ENCODE data around the gene ADAMTS10. TPM values are rescaled to one million over a fixed set of nuclear protein-coding genes. Genes with fewer than 3 reads are reported as not detected.

Gene ADAMTS10
- total RNA-seq, 1 donor from 2014 or later = 66.3 TPM

DNA sequence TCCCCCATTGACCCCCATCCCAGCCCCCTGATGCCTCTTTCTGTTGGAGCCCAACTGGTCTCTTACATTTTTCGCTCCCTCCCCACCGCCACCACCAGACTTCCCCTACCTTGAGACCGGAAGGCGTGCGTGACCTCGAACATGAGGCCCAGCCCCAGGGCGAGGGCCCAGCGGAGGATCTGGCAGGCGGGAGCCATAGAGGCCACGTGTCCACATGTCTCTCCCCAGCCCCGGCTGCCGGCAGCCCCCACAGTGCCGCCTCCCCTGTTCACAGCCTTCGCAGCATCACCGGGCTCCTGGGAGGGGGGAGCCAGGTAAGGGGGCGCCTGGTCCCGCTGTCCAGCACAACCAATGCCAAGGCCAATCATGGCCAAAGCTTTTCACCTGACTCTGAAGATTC is 5.0 kb downstream of the ADAMTS10 start:
- H3K9me3 ChIP-seq = no peaks in the 10 kb centered on the region
- intact Hi-C loops (cut with DNase I) = no loop called here
- no peak for DNase-seq (ENCODE audit: extremely low spot score in 2 of 2)

DNA sequence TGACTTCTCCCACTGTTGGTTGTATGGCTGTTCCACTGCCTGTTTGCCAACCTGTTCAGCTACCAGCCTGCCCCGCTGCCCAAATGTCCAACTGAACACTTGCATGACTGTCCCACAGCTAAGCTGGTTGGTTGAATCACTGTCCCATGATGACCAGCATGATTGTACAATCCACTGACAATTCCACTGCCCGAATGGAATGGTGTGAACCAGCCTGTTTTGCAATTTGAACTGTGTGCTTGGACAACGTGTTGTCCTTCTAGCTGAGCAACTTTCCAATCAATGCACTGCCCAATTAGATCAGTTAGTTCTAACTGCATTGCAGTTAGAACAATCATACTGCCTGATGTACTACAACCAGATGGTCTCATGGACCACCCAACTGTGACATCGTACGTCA is 8.7 kb downstream of the ADAMTS10 start:
- no peaks in the 10 kb centered on the region for H3K9me3 ChIP-seq
- intact Hi-C loops (cut with DNase I) = no loop called here
- no peak overlapping the region for H3K27ac ChIP-seq
- peaks cover 0 to 29% of the 10 kb centered on the region in 2 donors for H3K36me3 ChIP-seq
- peaks cover 4% of the 10 kb centered on the region for H3K4me1 ChIP-seq
- H3K27me3 ChIP-seq = no peaks in the 10 kb centered on the region
- DNase-seq (ENCODE audit: extremely low spot score in 2 of 2) = no peak
- TF ChIP-seq, protein P1, sequence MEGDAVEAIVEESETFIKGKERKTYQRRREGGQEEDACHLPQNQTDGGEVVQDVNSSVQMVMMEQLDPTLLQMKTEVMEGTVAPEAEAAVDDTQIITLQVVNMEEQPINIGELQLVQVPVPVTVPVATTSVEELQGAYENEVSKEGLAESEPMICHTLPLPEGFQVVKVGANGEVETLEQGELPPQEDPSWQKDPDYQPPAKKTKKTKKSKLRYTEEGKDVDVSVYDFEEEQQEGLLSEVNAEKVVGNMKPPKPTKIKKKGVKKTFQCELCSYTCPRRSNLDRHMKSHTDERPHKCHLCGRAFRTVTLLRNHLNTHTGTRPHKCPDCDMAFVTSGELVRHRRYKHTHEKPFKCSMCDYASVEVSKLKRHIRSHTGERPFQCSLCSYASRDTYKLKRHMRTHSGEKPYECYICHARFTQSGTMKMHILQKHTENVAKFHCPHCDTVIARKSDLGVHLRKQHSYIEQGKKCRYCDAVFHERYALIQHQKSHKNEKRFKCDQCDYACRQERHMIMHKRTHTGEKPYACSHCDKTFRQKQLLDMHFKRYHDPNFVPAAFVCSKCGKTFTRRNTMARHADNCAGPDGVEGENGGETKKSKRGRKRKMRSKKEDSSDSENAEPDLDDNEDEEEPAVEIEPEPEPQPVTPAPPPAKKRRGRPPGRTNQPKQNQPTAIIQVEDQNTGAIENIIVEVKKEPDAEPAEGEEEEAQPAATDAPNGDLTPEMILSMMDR (IDR thresholded peaks at IDR 0.05) = no peak
- no peak for TF ChIP-seq POLR2A (IDR thresholded peaks at IDR 0.05)
- no peak for TF ChIP-seq POLR2AphosphoS5 (IDR thresholded peaks at IDR 0.05; ENCODE audit: insufficient read depth in 1 of 2, low read depth in 1 of 2)
- no peak overlapping the region for H3K4me3 ChIP-seq

More for the DNA sequence above, 5.0 kb downstream of the ADAMTS10 start:
- Histone ChIP-seq H3K4me1 (peaks cover 28% of the 10 kb centered on the region), H3K36me3 (peaks cover 0 to 19% of the 10 kb centered on the region in 2 donors), H3K27ac (no peak overlapping the region), H3K4me3 (no peak overlapping the region), H3K27me3 (no peaks in the 10 kb centered on the region)
- TF ChIP-seq POLR2AphosphoS5 (IDR thresholded peaks at IDR 0.05; ENCODE audit: insufficient read depth in 1 of 2, low read depth in 1 of 2) = no peak
- TF ChIP-seq POLR2A (IDR thresholded peaks at IDR 0.05) = no peak
- TF ChIP-seq, protein P1 (IDR thresholded peaks at IDR 0.05) = no peak

DNA sequence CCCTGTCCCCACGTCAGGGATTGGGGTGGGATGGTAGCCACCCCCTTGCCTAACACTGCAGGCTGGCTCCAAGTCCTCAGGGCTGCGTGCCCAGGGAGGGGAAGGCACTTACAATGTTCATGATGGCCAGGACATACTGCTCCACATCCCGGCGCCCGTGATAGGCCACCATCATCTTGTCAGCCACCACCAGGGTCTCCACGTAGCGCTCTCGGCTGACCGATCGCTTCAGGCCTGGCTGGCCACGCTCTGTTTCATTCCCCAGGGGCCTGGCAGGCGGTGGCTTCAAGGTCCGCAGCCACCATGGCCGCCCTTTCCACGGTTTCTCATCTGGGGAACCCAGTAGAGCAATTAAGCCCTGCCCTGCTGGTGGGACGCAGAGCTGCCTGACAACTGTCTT is 9.7 kb downstream of the ADAMTS10 start:
- H3K4me3 ChIP-seq = no peak overlapping the region
- intact Hi-C loops (cut with DNase I) = no loop called here
- H3K27me3 ChIP-seq = no peaks in the 10 kb centered on the region
- H3K36me3 ChIP-seq = peaks cover 0 to 39% of the 10 kb centered on the region in 2 donors
- no peak overlapping the region for H3K27ac ChIP-seq
- no peaks in the 10 kb centered on the region for H3K9me3 ChIP-seq
- no peaks in the 10 kb centered on the region for H3K4me1 ChIP-seq
- no peak for DNase-seq (ENCODE audit: extremely low spot score in 2 of 2)
- TF ChIP-seq POLR2AphosphoS5 (IDR thresholded peaks at IDR 0.05; ENCODE audit: insufficient read depth in 1 of 2, low read depth in 1 of 2) (no peak), POLR2A (IDR thresholded peaks at IDR 0.05) (no peak)
- TF ChIP-seq, protein P1 (IDR thresholded peaks at IDR 0.05) = no peak

DNA sequence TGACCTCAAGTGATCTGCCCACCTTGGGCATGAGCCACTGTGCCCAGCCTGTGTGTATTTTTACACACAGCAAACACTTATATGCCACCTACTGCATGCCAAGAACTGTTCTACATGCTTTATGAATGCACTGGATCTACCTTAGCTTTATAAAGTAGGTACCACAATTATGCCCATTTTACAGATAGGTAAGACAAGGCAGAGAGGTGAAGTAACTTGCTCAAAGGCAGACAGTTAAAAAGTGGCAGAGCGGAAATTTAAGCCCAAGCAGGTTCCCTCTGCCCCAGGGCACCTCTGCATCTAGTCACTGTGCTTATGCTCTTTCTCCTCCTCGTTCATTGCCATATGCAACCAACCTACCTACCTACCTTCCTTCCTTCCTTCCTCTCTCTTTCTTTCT is 10.5 kb downstream of the ADAMTS10 start:
- Histone ChIP-seq H3K27ac (no peak overlapping the region), H3K4me1 (no peaks in the 10 kb centered on the region), H3K9me3 (no peaks in the 10 kb centered on the region), H3K4me3 (no peak overlapping the region), H3K36me3 (peaks cover 0 to 38% of the 10 kb centered on the region in 2 donors), H3K27me3 (no peaks in the 10 kb centered on the region)
- no peak for TF ChIP-seq POLR2A (IDR thresholded peaks at IDR 0.05)
- TF ChIP-seq POLR2AphosphoS5 (IDR thresholded peaks at IDR 0.05; ENCODE audit: insufficient read depth in 1 of 2, low read depth in 1 of 2) = no peak
- TF ChIP-seq, protein P1 (IDR thresholded peaks at IDR 0.05) = no peak
- DNase-seq (ENCODE audit: extremely low spot score in 2 of 2) = no peak
- intact Hi-C loops (cut with DNase I) = no loop called here

DNA sequence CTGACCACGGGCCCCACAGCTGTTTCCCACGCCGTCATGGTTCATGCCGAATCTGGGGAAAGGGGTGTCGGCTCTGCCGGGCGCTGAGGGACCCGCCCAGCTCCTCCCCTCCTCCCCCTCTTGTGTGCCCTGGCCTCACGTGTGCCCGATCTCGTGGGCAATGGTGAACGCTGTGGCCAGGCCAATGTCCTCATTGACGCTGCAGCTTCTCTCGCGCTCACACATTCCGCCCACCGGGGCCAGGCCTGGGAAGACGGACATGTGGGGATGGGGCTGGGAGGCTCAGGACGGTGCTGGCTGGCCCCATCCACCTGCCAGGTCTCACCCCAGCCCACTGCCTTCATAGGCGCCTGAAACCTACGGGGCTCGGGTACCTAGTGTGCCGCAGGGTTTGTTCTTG is 14.3 kb downstream of the ADAMTS10 start:
- no peak for TF ChIP-seq POLR2A (IDR thresholded peaks at IDR 0.05)
- TF ChIP-seq, protein P1 (IDR thresholded peaks at IDR 0.05) = no peak
- Histone ChIP-seq H3K36me3 (peaks cover 0 to 20% of the 10 kb centered on the region in 2 donors), H3K4me3 (no peak overlapping the region), H3K4me1 (peaks cover 24% of the 10 kb centered on the region), H3K27me3 (no peaks in the 10 kb centered on the region), H3K9me3 (no peaks in the 10 kb centered on the region), H3K27ac (no peak overlapping the region)
- no peak for DNase-seq (ENCODE audit: extremely low spot score in 2 of 2)
- intact Hi-C loops (cut with DNase I) = no loop called here

All from vagina (tissue), 2 donors.